ENCODE results near the gene VSTM5.

The VSTM5 gene

DNA sequence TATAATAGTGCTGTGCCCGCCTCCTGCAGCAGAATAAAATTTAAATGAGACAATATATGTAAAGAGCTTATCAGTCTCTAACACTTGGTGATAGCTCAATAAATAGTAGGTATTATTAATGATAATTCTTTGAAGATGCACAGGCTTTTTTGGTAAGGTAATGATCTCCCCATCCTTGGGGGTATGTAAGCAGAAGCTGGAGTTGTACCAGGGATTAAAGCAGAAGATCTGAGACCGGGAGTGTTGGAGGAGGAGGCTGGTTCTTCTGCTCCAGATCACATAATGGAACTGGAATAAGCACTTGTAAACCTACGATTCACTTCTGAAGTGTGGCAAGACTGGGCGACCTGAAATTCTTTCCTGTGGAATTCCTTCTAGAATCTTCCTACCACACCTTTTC is 8.4 kb downstream of the VSTM5 start:
- no peak for DNase-seq

GRCh38 chr11:93841446-93841845 is 9.0 kb downstream of the VSTM5 start:
- DNase-seq: no peak

GRCh38 chr11:93840981-93841380 is 9.4 kb downstream of the VSTM5 start:
- no peak for DNase-seq

GRCh38 chr11:93840180-93840579 is 10.2 kb downstream of the VSTM5 start:
- no peak for DNase-seq

GRCh38 chr11:93838967-93839366 is 11.5 kb downstream of the VSTM5 start:
- DNase-seq: no peak

GRCh38 chr11:93832780-93833179 is 17.6 kb downstream of the VSTM5 start:
- no peak for DNase-seq

DNA sequence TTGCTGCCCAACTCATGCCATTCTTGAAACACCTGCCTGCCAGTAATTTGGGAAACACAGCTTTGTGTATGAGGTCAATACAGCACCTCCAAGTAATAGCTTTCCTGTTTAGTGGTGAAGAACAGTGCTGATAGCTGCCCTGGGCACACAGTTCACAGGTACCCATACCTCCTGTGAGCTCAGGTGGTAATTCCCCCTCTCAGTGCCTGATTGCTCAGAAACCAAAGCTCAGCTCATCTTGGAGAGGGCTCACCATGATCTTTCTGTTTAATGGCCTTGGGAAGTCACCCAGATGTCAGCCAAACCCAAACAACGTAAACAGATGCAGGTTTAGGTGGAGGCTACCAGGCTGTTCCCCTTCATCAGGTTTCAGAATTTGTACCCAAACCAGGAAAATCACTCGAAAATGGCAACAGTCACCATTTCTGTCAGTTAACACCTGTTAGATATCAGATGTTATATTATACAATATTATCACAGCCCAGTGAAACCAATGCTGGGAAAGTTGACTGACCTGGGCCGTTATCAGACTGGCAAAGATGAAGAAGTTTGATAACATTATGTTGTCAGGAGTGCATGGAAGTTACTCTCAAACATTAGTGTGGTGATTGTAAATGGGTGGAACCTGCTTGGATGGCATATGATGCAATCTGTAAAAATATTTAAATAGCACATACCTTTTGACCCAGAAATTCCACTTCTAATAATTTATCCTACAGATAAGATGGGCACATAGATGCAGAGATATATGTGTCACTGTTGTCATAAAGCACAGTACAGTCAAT is 18.9 kb downstream of the VSTM5 start:
- DNase-seq: no peak

- DNase-seq: no peak
Measured at GRCh38 chr11:93829598-93829997, 20.8 kb downstream of the VSTM5 start.

GRCh38 chr11:93827363-93827762 is 23.1 kb downstream of the VSTM5 start:
- no peak for DNase-seq

DNA sequence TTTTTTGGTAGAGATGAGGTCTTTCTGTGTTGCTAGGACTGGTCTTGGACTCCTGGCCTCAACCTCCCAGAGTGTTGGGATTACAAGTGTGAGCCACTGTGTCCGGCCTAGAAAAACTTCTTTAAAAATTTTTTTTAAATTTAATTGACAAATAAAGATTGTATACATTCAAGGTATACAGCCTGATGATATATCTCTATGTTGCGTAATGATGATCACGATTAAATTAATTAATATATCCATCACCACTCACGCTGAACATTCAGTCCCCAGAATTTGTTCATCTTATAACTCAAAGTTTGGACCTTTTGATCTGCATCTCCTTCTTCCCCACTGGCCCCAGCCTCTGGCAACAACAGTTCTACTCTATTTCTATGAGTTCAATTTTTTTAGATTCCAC is 27.2 kb downstream of the VSTM5 start:
- no peak for DNase-seq

GRCh38 chr11:93822359-93822758 is 28.1 kb downstream of the VSTM5 start:
- DNase-seq: no peak

GRCh38 chr11:93821617-93822016 is 28.8 kb downstream of the VSTM5 start:
- no peak for DNase-seq

GRCh38 chr11:93820847-93821246 is 29.6 kb downstream of the VSTM5 start:
- DNase-seq: no peak

DNA sequence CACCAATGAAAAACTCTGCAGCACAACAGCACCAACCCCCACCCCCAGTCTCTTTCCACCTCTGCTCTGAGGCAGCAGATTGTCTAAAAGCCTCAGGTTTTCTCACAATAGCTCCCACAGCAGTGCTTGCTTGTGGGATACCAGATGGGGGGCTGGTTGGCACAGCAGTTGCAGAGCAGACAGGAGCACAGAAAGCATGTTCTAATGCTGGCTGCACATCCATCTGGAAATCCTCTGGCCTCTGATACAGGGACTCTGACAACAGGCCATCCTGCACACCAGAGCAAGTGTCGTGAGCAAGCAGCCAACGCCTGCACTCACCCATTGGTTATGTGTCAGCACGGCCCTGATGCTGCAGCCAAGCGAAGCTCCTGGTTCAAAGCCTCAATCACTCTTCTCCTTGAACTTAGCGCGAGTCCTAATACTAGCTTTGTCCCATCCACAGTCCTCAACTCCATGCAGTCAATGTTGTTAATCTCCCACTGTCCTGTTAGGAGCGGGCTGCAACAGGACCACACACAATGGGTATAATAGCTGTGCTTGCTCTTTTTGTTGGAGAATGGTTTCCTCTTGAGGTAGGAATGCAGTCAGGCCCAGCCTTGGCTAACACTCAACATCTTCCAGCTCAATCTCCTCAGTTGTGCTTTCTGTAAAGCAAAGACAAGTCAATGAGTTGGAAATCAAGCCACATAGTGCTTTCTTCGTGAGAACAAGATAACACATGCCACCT is 30.3 kb downstream of the VSTM5 start:
- no peak for DNase-seq

DNA sequence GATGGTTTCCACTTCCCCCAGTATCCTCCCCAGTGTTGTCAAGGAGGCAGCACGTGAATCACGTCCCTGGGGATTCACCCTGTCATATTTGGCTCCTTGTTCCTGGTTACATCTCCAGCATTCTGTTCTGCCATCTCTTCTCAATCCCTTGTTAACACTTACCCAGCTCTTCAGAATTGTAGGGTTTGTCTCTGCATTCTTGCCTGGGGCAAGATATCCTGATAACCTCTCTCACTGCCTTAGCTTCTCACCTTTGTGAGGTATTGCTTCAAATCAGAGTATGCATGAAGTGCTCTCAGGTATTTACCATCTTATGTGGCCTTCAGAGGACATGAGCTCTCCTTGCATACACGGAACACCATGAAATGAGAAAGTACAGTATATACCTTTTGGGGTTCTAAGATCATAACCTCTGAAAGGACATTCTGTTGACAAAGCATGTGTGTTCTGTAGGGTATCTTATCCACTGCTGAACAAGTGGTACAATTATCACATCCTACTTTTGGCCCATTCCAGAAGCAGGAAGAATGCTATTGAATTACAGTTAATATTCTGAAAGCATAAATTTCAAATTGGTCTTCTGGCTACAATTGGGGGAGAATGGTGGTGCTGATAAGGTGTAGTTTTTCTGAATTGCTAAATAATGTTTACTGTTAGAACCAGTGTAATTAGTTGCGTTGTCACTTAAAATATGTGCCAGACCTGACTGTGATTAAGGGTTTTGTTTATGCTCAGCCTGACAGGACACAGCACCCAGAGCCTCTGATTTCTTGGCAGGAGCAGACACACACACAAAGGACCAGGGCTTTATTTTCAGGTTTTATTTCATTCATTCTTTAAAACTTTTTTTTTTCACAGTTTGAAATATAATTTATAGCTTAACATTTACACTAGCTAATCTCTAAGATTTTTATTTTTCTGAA is 32.7 kb downstream of the VSTM5 start:
- DNase-seq: no peak

DNA sequence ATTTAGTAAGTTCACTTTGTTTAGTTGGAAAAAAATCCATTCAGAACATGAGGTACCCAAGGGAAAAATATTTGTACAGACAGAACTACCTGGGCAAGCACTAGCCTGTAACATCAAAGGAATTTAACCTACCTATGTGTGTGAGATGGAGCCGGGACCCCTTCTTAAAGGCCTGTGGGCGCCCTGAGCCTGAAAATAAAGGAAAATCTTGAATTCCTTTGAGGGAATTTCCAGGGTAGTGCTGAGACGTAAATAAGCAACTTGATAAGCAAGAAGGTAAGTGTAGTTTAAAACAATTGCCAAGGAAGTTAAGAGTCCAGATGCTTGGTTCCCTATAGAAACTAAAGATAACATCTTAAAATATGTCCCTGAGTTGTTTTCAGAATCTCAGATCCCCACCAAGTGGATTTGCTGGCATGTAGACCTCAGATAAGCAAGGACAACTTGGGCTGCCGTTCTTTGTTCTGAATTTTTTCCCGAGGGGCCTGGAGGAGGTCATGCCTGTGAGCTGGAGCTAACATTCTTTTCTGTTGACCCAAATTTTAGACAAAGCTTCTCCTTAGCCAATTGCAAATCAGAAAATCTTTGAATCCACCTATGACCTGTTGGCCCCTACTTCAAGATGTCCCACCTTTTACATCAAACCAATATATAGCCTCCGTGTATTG is 35.3 kb downstream of the VSTM5 start:
- no peak for DNase-seq

DNA sequence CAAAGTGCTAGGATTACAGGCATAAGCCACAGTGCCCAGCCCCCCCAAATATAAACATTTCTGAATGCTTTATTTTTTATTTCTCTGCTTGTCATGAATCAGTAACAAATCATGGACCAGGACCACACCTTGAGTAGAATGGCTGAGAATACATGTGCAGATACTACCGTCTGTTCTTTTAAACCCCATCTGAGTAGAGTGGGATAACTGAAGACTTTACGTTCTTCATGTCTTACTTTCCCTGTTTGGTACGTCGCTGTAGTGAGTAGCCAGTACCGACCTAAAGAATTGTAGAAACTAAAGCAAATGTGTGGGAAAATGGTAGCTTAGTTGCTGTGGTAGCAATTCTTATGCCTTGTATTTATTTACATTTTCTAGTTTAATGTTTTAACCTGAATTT is 36.4 kb downstream of the VSTM5 start:
- DNase-seq: no peak

GRCh38 chr11:93807980-93808379 is 42.4 kb downstream of the VSTM5 start:
- no peak for DNase-seq

GRCh38 chr11:93804879-93805278 is 45.5 kb downstream of the VSTM5 start:
- no peak for DNase-seq

GRCh38 chr11:93801366-93801765 is 49.1 kb downstream of the VSTM5 start:
- DNase-seq: no peak

DNA sequence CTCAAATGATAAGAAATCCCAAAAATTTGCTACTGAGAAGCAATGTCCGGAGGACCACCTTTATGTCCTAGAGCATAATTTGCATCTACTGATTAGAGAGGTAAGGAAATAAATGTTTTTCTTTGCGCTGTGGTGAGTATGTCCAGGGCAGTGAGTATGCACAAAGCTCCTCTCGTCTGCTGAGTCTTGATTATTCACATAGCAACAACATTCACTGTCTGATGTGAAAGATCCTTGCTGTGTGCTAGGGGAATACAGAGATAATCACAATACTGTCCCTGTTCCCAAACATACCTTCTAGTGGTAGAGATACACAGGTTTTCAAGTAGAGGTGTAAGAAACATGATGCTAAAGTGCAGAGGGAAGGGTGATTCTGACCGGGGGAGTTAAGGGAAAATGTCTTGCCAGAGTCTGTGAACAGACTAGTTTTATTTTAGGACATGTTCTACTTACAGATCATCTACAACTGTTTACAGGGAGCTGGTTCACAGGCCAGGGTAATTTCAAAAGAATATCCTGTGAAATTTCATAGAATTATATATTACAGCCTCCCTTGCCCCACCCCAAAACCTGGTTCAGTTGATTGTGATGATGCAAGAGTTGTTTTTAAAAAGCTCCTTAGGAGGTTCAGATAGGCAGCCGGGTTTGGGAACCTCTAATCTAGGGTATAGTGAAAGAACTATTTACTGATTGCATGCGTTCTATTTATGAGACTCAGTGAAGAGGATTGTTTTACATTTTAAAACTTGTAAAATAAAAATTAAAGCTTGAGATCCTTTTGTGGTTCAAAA is 53.8 kb downstream of the VSTM5 start:
- no peak for DNase-seq

DNA sequence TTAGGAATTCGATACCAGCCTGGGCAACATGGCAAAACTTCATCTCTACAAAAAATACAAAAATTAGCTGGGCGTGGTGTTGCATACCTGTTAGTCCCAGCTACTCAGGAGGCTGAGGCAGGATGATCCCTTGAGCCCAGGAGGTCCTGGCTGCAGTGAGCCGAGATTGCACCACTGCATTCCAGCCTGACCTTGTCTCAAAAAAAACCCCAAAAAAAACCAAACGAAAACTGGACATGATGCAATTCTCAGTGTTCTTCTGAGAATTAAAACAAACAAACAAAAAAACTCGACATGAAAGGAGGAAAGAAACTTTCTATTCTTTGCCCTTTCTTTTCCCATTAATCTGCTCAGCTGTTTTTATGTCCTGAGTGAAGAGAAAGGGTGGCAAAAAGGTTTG is 58.9 kb downstream of the VSTM5 start:
- DNase-seq: no peak
